ENCODE data around the gene COL5A1.

GRCh38 chr9:134648701-134649530 is 7.3 kb downstream of the COL5A1 start:
- TF ChIP-seq CTCF (IDR thresholded peaks at IDR 0.05), result no peak
- no peak for TF ChIP-seq POLR2A (IDR thresholded peaks at IDR 0.05)
- no peak for TF ChIP-seq POLR2AphosphoS5 (IDR thresholded peaks at IDR 0.05)
- no peak for TF ChIP-seq EP300 (IDR thresholded peaks at IDR 0.05)

Measured in upper lobe of left lung (tissue), 4 donors.